ENCODE results near the gene PTGES3. TPM values are rescaled to one million over a fixed set of nuclear protein-coding genes. Genes with fewer than 3 reads are reported as not detected.

PTGES3 gene
- total and polyA plus RNA-seq, 2 experiments from 2014 or later, result 334 to 442 TPM

DNA sequence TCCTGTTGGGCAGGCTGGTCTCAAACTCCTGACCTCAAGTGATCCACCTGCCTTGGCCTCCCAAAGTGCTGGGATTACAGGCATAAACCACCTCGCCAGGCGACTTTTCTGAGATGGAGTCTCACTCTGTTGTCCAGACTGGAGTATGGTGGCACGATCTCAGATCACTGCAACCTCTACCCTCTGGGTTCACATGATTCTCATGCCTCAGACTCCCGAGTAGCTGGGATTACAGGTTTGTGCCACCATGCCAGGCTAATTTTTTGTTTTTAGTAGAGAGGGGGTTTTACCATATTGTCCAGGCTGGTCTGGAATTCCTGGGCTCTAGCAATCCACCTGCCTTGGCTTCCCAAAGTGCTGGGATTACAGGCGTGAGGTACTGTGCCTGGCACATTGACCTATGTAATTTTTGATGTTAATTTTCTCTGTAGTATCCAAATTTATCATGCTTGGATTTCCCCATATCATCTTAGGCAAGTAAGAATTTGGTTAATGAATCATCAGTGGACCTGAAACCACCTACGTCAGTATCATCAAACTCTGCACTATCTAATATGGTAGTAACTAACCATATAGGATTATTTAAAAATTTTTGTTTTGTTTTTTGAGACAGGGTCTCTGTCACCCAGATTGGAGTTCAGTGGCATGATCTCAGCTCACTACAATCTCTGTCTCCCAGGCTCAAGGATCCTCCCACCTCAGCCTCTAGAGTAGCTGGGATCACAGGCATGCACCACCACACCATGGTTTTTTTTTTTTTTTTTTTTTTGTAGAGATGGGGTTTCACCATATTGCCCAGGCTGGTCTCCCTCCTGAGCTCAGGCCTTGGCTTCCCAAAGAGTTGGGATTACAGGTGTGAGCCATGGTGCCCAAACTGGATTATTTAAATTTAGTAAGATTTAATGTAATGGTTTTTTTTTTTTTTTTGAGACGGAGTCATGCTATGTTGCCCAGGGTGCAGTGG is 30.4 kb downstream of the PTGES3 start:
- Mint-ChIP-seq H3K27ac (no peak overlapping the region), H3K36me3 (ENCODE audit: low read depth) (peaks cover 27% of the 10 kb centered on the region), H3K9me3 (peaks cover 38% of the 10 kb centered on the region), H3K27me3 (ENCODE audit: insufficient read depth, low read depth, poor library complexity) (peaks cover 5% of the 10 kb centered on the region), H3K4me1 (peaks cover 4% of the 10 kb centered on the region; the same call in 2 of the 3 replicates), H3K4me3 (no peak overlapping the region)
- Histone ChIP-seq H2AFZ (no peak overlapping the region), H3K79me2 (replicated peaks; ENCODE audit: insufficient read depth) (no peaks in the 10 kb centered on the region), H3K4me3 (no peak overlapping the region), H3K4me1 (ENCODE audit: insufficient read depth) (no peaks in the 10 kb centered on the region), H3K9me2 (ENCODE audit: insufficient read depth) (no peaks in the 10 kb centered on the region), H3K4me2 (no peak overlapping the region), H3K27me3 (ENCODE audit: insufficient read depth) (no peaks in the 10 kb centered on the region), H3K36me3 (ENCODE audit: insufficient read depth) (no peaks in the 10 kb centered on the region), H3F3A (replicated peaks; ENCODE audit: low read depth) (peaks cover 11% of the 10 kb centered on the region), H3K27ac (ENCODE audit: low read depth) (no peak overlapping the region), H4K20me1 (replicated peaks; ENCODE audit: insufficient read depth) (no peaks in the 10 kb centered on the region)
- no peak for ATAC-seq
- no peak for DNase-seq (ENCODE audit: low spot score)
- TF ChIP-seq, protein P1, sequence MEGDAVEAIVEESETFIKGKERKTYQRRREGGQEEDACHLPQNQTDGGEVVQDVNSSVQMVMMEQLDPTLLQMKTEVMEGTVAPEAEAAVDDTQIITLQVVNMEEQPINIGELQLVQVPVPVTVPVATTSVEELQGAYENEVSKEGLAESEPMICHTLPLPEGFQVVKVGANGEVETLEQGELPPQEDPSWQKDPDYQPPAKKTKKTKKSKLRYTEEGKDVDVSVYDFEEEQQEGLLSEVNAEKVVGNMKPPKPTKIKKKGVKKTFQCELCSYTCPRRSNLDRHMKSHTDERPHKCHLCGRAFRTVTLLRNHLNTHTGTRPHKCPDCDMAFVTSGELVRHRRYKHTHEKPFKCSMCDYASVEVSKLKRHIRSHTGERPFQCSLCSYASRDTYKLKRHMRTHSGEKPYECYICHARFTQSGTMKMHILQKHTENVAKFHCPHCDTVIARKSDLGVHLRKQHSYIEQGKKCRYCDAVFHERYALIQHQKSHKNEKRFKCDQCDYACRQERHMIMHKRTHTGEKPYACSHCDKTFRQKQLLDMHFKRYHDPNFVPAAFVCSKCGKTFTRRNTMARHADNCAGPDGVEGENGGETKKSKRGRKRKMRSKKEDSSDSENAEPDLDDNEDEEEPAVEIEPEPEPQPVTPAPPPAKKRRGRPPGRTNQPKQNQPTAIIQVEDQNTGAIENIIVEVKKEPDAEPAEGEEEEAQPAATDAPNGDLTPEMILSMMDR (conservative IDR thresholded peaks at IDR 0.05; ENCODE audit: low read depth in 2 of 2), result no peak
- TF ChIP-seq, protein P2, sequence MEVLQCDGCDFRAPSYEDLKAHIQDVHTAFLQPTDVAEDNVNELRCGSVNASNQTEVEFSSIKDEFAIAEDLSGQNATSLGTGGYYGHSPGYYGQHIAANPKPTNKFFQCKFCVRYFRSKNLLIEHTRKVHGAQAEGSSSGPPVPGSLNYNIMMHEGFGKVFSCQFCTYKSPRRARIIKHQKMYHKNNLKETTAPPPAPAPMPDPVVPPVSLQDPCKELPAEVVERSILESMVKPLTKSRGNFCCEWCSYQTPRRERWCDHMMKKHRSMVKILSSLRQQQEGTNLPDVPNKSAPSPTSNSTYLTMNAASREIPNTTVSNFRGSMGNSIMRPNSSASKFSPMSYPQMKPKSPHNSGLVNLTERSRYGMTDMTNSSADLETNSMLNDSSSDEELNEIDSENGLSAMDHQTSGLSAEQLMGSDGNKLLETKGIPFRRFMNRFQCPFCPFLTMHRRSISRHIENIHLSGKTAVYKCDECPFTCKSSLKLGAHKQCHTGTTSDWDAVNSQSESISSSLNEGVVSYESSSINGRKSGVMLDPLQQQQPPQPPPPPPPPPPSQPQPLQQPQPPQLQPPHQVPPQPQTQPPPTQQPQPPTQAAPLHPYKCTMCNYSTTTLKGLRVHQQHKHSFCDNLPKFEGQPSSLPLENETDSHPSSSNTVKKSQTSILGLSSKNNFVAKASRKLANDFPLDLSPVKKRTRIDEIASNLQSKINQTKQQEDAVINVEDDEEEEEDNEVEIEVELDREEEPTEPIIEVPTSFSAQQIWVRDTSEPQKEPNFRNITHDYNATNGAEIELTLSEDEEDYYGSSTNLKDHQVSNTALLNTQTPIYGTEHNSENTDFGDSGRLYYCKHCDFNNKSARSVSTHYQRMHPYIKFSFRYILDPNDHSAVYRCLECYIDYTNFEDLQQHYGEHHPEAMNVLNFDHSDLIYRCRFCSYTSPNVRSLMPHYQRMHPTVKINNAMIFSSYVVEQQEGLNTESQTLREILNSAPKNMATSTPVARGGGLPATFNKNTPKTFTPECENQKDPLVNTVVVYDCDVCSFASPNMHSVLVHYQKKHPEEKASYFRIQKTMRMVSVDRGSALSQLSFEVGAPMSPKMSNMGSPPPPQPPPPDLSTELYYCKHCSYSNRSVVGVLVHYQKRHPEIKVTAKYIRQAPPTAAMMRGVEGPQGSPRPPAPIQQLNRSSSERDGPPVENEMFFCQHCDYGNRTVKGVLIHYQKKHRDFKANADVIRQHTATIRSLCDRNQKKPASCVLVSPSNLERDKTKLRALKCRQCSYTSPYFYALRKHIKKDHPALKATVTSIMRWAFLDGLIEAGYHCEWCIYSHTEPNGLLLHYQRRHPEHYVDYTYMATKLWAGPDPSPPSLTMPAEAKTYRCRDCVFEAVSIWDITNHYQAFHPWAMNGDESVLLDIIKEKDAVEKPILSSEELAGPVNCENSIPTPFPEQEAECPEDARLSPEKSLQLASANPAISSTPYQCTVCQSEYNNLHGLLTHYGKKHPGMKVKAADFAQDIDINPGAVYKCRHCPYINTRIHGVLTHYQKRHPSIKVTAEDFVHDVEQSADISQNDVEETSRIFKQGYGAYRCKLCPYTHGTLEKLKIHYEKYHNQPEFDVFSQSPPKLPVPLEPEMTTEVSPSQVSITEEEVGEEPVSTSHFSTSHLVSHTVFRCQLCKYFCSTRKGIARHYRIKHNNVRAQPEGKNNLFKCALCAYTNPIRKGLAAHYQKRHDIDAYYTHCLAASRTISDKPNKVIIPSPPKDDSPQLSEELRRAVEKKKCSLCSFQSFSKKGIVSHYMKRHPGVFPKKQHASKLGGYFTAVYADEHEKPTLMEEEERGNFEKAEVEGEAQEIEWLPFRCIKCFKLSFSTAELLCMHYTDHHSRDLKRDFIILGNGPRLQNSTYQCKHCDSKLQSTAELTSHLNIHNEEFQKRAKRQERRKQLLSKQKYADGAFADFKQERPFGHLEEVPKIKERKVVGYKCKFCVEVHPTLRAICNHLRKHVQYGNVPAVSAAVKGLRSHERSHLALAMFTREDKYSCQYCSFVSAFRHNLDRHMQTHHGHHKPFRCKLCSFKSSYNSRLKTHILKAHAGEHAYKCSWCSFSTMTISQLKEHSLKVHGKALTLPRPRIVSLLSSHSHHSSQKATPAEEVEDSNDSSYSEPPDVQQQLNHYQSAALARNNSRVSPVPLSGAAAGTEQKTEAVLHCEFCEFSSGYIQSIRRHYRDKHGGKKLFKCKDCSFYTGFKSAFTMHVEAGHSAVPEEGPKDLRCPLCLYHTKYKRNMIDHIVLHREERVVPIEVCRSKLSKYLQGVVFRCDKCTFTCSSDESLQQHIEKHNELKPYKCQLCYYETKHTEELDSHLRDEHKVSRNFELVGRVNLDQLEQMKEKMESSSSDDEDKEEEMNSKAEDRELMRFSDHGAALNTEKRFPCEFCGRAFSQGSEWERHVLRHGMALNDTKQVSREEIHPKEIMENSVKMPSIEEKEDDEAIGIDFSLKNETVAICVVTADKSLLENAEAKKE (CRISPR knock-in tag; IDR thresholded peaks at IDR 0.05), result no peak
- TF ChIP-seq, protein P3, sequence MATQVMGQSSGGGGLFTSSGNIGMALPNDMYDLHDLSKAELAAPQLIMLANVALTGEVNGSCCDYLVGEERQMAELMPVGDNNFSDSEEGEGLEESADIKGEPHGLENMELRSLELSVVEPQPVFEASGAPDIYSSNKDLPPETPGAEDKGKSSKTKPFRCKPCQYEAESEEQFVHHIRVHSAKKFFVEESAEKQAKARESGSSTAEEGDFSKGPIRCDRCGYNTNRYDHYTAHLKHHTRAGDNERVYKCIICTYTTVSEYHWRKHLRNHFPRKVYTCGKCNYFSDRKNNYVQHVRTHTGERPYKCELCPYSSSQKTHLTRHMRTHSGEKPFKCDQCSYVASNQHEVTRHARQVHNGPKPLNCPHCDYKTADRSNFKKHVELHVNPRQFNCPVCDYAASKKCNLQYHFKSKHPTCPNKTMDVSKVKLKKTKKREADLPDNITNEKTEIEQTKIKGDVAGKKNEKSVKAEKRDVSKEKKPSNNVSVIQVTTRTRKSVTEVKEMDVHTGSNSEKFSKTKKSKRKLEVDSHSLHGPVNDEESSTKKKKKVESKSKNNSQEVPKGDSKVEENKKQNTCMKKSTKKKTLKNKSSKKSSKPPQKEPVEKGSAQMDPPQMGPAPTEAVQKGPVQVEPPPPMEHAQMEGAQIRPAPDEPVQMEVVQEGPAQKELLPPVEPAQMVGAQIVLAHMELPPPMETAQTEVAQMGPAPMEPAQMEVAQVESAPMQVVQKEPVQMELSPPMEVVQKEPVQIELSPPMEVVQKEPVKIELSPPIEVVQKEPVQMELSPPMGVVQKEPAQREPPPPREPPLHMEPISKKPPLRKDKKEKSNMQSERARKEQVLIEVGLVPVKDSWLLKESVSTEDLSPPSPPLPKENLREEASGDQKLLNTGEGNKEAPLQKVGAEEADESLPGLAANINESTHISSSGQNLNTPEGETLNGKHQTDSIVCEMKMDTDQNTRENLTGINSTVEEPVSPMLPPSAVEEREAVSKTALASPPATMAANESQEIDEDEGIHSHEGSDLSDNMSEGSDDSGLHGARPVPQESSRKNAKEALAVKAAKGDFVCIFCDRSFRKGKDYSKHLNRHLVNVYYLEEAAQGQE (IDR thresholded peaks at IDR 0.05; ENCODE audit: unreplicated experiment), result no peak
- TF ChIP-seq EZH2phosphoT487 (IDR thresholded peaks at IDR 0.05; ENCODE audit: unreplicated experiment), result no peak
- TF ChIP-seq EZH2 (IDR thresholded peaks at IDR 0.05; ENCODE audit: low read depth, unreplicated experiment), result no peak
- no peak for TF ChIP-seq NANOG (IDR thresholded peaks at IDR 0.05; ENCODE audit: borderline replicate concordance)
- no peak for TF ChIP-seq ZNF114 (CRISPR knock-in tag; IDR thresholded peaks at IDR 0.05)
- no peak for TF ChIP-seq POLR2AphosphoS5 (IDR thresholded peaks at IDR 0.05; ENCODE audit: low read depth)
- no peak for TF ChIP-seq CREB1 (CRISPR knock-in tag; IDR thresholded peaks at IDR 0.05; ENCODE audit: low read depth)
- TF ChIP-seq ZNF331 (CRISPR knock-in tag; IDR thresholded peaks at IDR 0.05; ENCODE audit: low read depth), result no peak
- TF ChIP-seq, protein P4, sequence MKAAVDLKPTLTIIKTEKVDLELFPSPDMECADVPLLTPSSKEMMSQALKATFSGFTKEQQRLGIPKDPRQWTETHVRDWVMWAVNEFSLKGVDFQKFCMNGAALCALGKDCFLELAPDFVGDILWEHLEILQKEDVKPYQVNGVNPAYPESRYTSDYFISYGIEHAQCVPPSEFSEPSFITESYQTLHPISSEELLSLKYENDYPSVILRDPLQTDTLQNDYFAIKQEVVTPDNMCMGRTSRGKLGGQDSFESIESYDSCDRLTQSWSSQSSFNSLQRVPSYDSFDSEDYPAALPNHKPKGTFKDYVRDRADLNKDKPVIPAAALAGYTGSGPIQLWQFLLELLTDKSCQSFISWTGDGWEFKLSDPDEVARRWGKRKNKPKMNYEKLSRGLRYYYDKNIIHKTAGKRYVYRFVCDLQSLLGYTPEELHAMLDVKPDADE (IDR thresholded peaks at IDR 0.05), result no peak
- no peak for TF ChIP-seq STAT1 (IDR thresholded peaks at IDR 0.05; ENCODE audit: unreplicated experiment)
- TF ChIP-seq JUNB (IDR thresholded peaks at IDR 0.05; ENCODE audit: unreplicated experiment), result no peak

Data from GM23338 (cell line).